22Rv1 (cell line): Measurements from ENCODE around the gene CD180.

Experiments used
- ZFX ChIP-seq: fragments of 450-650 bp; IDR thresholded peaks from 2 replicates; pipeline ENCODE4 v1.6.1; 2017; ENCODE audit warnings: antibody characterized with exemption, borderline replicate concordance
- TF ChIP-seq, protein P1 (sequence below): fragments of 450-650 bp; IDR thresholded peaks from 2 replicates; pipeline ENCODE4 v1.5.1; 2017; ENCODE audit warnings: mild to moderate bottlenecking

- TF ChIP-seq, protein P1, sequence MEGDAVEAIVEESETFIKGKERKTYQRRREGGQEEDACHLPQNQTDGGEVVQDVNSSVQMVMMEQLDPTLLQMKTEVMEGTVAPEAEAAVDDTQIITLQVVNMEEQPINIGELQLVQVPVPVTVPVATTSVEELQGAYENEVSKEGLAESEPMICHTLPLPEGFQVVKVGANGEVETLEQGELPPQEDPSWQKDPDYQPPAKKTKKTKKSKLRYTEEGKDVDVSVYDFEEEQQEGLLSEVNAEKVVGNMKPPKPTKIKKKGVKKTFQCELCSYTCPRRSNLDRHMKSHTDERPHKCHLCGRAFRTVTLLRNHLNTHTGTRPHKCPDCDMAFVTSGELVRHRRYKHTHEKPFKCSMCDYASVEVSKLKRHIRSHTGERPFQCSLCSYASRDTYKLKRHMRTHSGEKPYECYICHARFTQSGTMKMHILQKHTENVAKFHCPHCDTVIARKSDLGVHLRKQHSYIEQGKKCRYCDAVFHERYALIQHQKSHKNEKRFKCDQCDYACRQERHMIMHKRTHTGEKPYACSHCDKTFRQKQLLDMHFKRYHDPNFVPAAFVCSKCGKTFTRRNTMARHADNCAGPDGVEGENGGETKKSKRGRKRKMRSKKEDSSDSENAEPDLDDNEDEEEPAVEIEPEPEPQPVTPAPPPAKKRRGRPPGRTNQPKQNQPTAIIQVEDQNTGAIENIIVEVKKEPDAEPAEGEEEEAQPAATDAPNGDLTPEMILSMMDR, result no peak
- no peak for TF ChIP-seq ZFX
These were observed 44.7 kb upstream of the CD180 start for GRCh38 chr5:67241326-67241725.
